Osteoblast (primary cell): ENCODE measurements around the gene PLCL1. TPM values are rescaled to one million over a fixed set of nuclear protein-coding genes. Genes with fewer than 3 reads are reported as not detected.

ENCODE experiments used
- DNase-seq: peaks from one replicate; pipeline ENCODE4 v3.0.0; 2011; ENCODE audit warnings: low spot score, mixed read lengths; ENCODE audit not compliant: insufficient read length; ENCODE audit errors: missing footprints
- H2AFZ ChIP-seq: 2 replicates; pipeline ENCODE4 v1.6.0; 2011; ENCODE audit warnings: mild to moderate bottlenecking, low read length
- H3K27ac ChIP-seq: 2 replicates; pipeline ENCODE4 v1.5.1; 2011; ENCODE audit warnings: mild to moderate bottlenecking, low read depth, low read length, moderate library complexity
- H3K27me3 ChIP-seq: 2 replicates; pipeline ENCODE4 v1.6.0; 2012; ENCODE audit warnings: mild to moderate bottlenecking, control low read depth, inconsistent platforms, low read length, moderate library complexity; ENCODE audit not compliant: insufficient read depth
- H3K36me3 ChIP-seq: 2 replicates; pipeline ENCODE4 v1.5.1; 2011; ENCODE audit warnings: mild to moderate bottlenecking, low read length, control low read depth, moderate library complexity; ENCODE audit not compliant: insufficient read depth
- H3K4me1 ChIP-seq: 2 replicates; pipeline ENCODE4 v1.5.1; 2011; ENCODE audit warnings: mild to moderate bottlenecking, low read length, control low read depth, moderate library complexity; ENCODE audit not compliant: insufficient read depth
- H3K4me2 ChIP-seq: 2 replicates; pipeline ENCODE4 v1.6.0; 2011; ENCODE audit warnings: mild to moderate bottlenecking, low read length; ENCODE audit not compliant: insufficient read depth
- H3K4me3 ChIP-seq: fragments of 200-600 bp; sonication (generic); 3 replicates; pipeline ENCODE4 v1.5.1; 2012; ENCODE audit warnings: mild to moderate bottlenecking, low read length, inconsistent platforms; ENCODE audit not compliant: insufficient read depth
- H3K79me2 ChIP-seq: 2 replicates; pipeline ENCODE4 v1.6.0; 2012; ENCODE audit warnings: mild to moderate bottlenecking, low read length, control low read depth, inconsistent platforms; ENCODE audit not compliant: insufficient read depth
- H3K9me3 ChIP-seq: 2 replicates; pipeline ENCODE4 v1.5.1; 2011; ENCODE audit warnings: low read depth, low read length, control low read depth
- H4K20me1 ChIP-seq: 2 replicates; pipeline ENCODE4 v1.6.0; 2012; ENCODE audit warnings: mild to moderate bottlenecking, low read length, control low read depth; ENCODE audit not compliant: insufficient read depth
- CTCF ChIP-seq: IDR thresholded peaks from 2 replicates; pipeline ENCODE4 v1.5.1; 2011; ENCODE audit warnings: mild to moderate bottlenecking, low read depth, low read length, moderate library complexity; ENCODE audit errors: extremely low read depth
- total RNA-seq: library from RNA; depleted of rRNA; stranded (reverse); fragments of >200 nt; gene quantifications from 2 replicates; pipeline ENCODE4 v1.2.3, GENCODE V29; 2012

Gene PLCL1
- total RNA-seq, 1 donor, result 4.0 TPM

GRCh38 chr2:198040835-198041234 lies 236.4 kb downstream of the PLCL1 start:
- no peaks in the 10 kb centered on the region for H4K20me1 ChIP-seq
- no peaks in the 10 kb centered on the region for H3K36me3 ChIP-seq
- H3K4me1 ChIP-seq, result no peaks in the 10 kb centered on the region
- H3K79me2 ChIP-seq, result no peaks in the 10 kb centered on the region
- H3K27ac ChIP-seq, result no peak overlapping the region
- no peak overlapping the region for H3K4me2 ChIP-seq
- TF ChIP-seq CTCF, result no peak
- no peak overlapping the region for H2AFZ ChIP-seq
- no peaks in the 10 kb centered on the region for H3K27me3 ChIP-seq
- no peaks in the 10 kb centered on the region for H3K9me3 ChIP-seq
- H3K4me3 ChIP-seq, result no peak overlapping the region
- DNase-seq, result no peak

DNA sequence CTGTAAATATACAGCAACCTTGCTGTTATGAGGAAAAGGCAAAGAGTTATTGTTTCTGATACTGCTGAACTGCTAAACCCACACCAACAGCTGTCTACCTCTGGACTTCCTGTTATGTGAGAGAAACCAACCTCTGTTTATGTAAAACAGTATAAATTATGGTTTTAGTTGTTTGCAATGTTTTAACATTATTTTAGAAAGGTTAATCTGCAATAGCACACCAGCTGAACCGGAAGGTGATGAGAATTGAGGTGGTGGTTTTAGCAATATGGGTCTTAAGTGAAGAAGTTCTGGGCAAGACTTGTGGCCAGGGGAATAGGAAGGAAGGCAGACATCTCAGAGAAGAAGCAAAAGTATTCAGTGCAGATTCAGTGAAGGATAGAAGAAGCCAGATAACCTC lies 237.8 kb downstream of the PLCL1 start:
- H3K4me3 ChIP-seq, result no peak overlapping the region
- no peaks in the 10 kb centered on the region for H3K36me3 ChIP-seq
- no peaks in the 10 kb centered on the region for H3K4me1 ChIP-seq
- no peaks in the 10 kb centered on the region for H3K9me3 ChIP-seq
- no peak overlapping the region for H3K27ac ChIP-seq
- H2AFZ ChIP-seq, result no peak overlapping the region
- H3K79me2 ChIP-seq, result no peaks in the 10 kb centered on the region
- no peak overlapping the region for H3K4me2 ChIP-seq
- no peaks in the 10 kb centered on the region for H4K20me1 ChIP-seq
- DNase-seq, result no peak
- H3K27me3 ChIP-seq, result no peaks in the 10 kb centered on the region
- no peak for TF ChIP-seq CTCF

GRCh38 chr2:198044777-198045176 lies 240.4 kb downstream of the PLCL1 start:
- Histone ChIP-seq H3K4me3 (no peak overlapping the region), H2AFZ (no peak overlapping the region), H3K36me3 (no peaks in the 10 kb centered on the region), H3K79me2 (no peaks in the 10 kb centered on the region), H3K4me2 (no peak overlapping the region), H4K20me1 (no peaks in the 10 kb centered on the region), H3K27ac (no peak overlapping the region), H3K27me3 (no peaks in the 10 kb centered on the region), H3K9me3 (no peaks in the 10 kb centered on the region), H3K4me1 (no peaks in the 10 kb centered on the region)
- DNase-seq, result no peak
- TF ChIP-seq CTCF, result no peak

GRCh38 chr2:198045227-198045626 lies 240.8 kb downstream of the PLCL1 start:
- H2AFZ ChIP-seq, result no peak overlapping the region
- no peaks in the 10 kb centered on the region for H3K9me3 ChIP-seq
- H4K20me1 ChIP-seq, result no peaks in the 10 kb centered on the region
- no peak for TF ChIP-seq CTCF
- H3K27me3 ChIP-seq, result no peaks in the 10 kb centered on the region
- no peaks in the 10 kb centered on the region for H3K4me1 ChIP-seq
- H3K4me2 ChIP-seq, result no peak overlapping the region
- DNase-seq, result no peak
- no peak overlapping the region for H3K4me3 ChIP-seq
- no peak overlapping the region for H3K27ac ChIP-seq
- no peaks in the 10 kb centered on the region for H3K79me2 ChIP-seq
- H3K36me3 ChIP-seq, result no peaks in the 10 kb centered on the region
